ENCODE results near the gene NMB. TPM values are rescaled to one million over a fixed set of nuclear protein-coding genes. Genes with fewer than 3 reads are reported as not detected.
A peak's percentile ranks its signal among the peaks of the same experiment; 100 is the strongest.
"Not testable (repeated sequence)": the region's sequence is repeated elsewhere in the genome, so short reads cannot be mapped to it uniquely, and the experiment has no call there.

The NMB gene
- polyA plus RNA-seq: 5.1 TPM

- Mint-ChIP-seq H3K27ac (peak within 1 kb of the TSS; percentile 74 to 96 (median 87)), H3K36me3 (peaks cover 2% of the 10 kb centered on the region), H3K9me3 (no peaks in the 10 kb centered on the region), H3K4me3 (peak within 1 kb of the TSS; percentile 78 to 94 (median 92)), H3K27me3 (no peaks in the 10 kb centered on the region), H3K4me1 (peaks cover 12 to 27% (median 19%) of the 10 kb centered on the region in 3 donors)
Measured at GRCh38 chr15:84658080-84658787, at the start of gene NMB. TSS of gene NMB (minus strand) at chr15:84658199. CDS start at chr15:84658152, 47 bp downstream.

- Mint-ChIP-seq H3K27ac (no peak overlapping the region), H3K4me3 (no peak overlapping the region), H3K27me3 (no peaks in the 10 kb centered on the region)
Measured at GRCh38 chr15:84703808-84704207, 45.8 kb upstream of the NMB start.

GRCh38 chr15:84702961-84703482 lies 45.0 kb upstream of the NMB start:
- Mint-ChIP-seq H3K4me1 (peaks cover 33 to 48% (median 37%) of the 10 kb centered on the region in 3 donors), H3K27ac (peak overlapping the region in 1 of 3 donors; percentile 33), H3K27me3 (no peaks in the 10 kb centered on the region), H3K9me3 (no peaks in the 10 kb centered on the region), H3K4me3 (no peak overlapping the region), H3K36me3 (peaks cover 3% of the 10 kb centered on the region)

More at GRCh38 chr15:84703808-84704207, 45.8 kb upstream of the NMB start:
- H3K9me3 Mint-ChIP-seq: no peaks in the 10 kb centered on the region
- H3K36me3 Mint-ChIP-seq: peaks cover 5% of the 10 kb centered on the region
- peaks cover 30 to 47% (median 44%) of the 10 kb centered on the region in 3 donors for H3K4me1 Mint-ChIP-seq

- Mint-ChIP-seq H3K4me3 (peak overlapping the region in 1 of 4 donors; percentile 32), H3K36me3 (peaks cover 3% of the 10 kb centered on the region), H3K27ac (peak overlapping the region in 1 of 3 donors; percentile 40)
Measured at GRCh38 chr15:84699538-84700191, 41.7 kb upstream of the NMB start.

GRCh38 chr15:84697236-84697990 lies 39.4 kb upstream of the NMB start:
- no peaks in the 10 kb centered on the region for H3K9me3 Mint-ChIP-seq
- peaks cover 26 to 30% (median 28%) of the 10 kb centered on the region in 3 donors for H3K4me1 Mint-ChIP-seq
- H3K36me3 Mint-ChIP-seq: peaks cover 4% of the 10 kb centered on the region
- no peaks in the 10 kb centered on the region for H3K27me3 Mint-ChIP-seq
- peak overlapping the region in 1 of 3 donors; percentile 46 for H3K27ac Mint-ChIP-seq
- H3K4me3 Mint-ChIP-seq: peak overlapping the region in 1 of 4 donors; percentile 1

More at GRCh38 chr15:84699538-84700191, 41.7 kb upstream of the NMB start:
- Mint-ChIP-seq H3K27me3 (no peaks in the 10 kb centered on the region), H3K4me1 (peaks cover 39 to 47% (median 46%) of the 10 kb centered on the region in 3 donors), H3K9me3 (no peaks in the 10 kb centered on the region)

- H3K27ac Mint-ChIP-seq: no peak overlapping the region
- no peak overlapping the region for H3K4me3 Mint-ChIP-seq
- peaks cover 28 to 33% (median 29%) of the 10 kb centered on the region in 3 donors for H3K4me1 Mint-ChIP-seq
- peaks cover 4% of the 10 kb centered on the region for H3K36me3 Mint-ChIP-seq
- no peaks in the 10 kb centered on the region for H3K27me3 Mint-ChIP-seq
- H3K9me3 Mint-ChIP-seq: no peaks in the 10 kb centered on the region
Measured at GRCh38 chr15:84696757-84697156, 38.8 kb upstream of the NMB start.

GRCh38 chr15:84690342-84690741 lies 32.3 kb upstream of the NMB start:
- no peak overlapping the region for H3K4me3 Mint-ChIP-seq
- peaks cover 5 to 19% (median 15%) of the 10 kb centered on the region in 3 donors for H3K4me1 Mint-ChIP-seq

GRCh38 chr15:84689858-84690257 lies 31.9 kb upstream of the NMB start:
- no peak overlapping the region for H3K4me3 Mint-ChIP-seq
- H3K4me1 Mint-ChIP-seq: peaks cover 5 to 19% (median 15%) of the 10 kb centered on the region in 3 donors
- H3K36me3 Mint-ChIP-seq: peaks cover 13% of the 10 kb centered on the region
- H3K9me3 Mint-ChIP-seq: no peaks in the 10 kb centered on the region
- no peaks in the 10 kb centered on the region for H3K27me3 Mint-ChIP-seq
- H3K27ac Mint-ChIP-seq: no peak overlapping the region

More at GRCh38 chr15:84690342-84690741, 32.3 kb upstream of the NMB start:
- Mint-ChIP-seq H3K9me3 (no peaks in the 10 kb centered on the region), H3K27ac (no peak overlapping the region), H3K36me3 (peaks cover 11% of the 10 kb centered on the region), H3K27me3 (no peaks in the 10 kb centered on the region)

GRCh38 chr15:84686446-84686845 lies 28.4 kb upstream of the NMB start:
- Mint-ChIP-seq H3K36me3 (peaks cover 11% of the 10 kb centered on the region), H3K4me1 (peaks cover 0 to 19% (median 18%) of the 10 kb centered on the region in 3 donors), H3K4me3 (peak overlapping the region in 3 of 4 donors; percentile 39 to 96 (median 62)), H3K27ac (peak overlapping the region in 2 of 3 donors; percentile 80 to 83)
- H3K27me3 Mint-ChIP-seq, H3K9me3 Mint-ChIP-seq: not testable (repeated sequence)

- no peaks in the 10 kb centered on the region for H3K27me3 Mint-ChIP-seq
- H3K9me3 Mint-ChIP-seq: no peaks in the 10 kb centered on the region
- H3K36me3 Mint-ChIP-seq: peaks cover 8% of the 10 kb centered on the region
- no peak overlapping the region for H3K4me3 Mint-ChIP-seq
- peaks cover 0 to 16% (median 14%) of the 10 kb centered on the region in 3 donors for H3K4me1 Mint-ChIP-seq
- H3K27ac Mint-ChIP-seq: no peak overlapping the region
Measured at GRCh38 chr15:84685304-84685703, 27.3 kb upstream of the NMB start.

- Mint-ChIP-seq H3K27me3 (no peaks in the 10 kb centered on the region), H3K4me3 (no peak overlapping the region), H3K27ac (no peak overlapping the region), H3K36me3 (peaks cover 6% of the 10 kb centered on the region), H3K9me3 (no peaks in the 10 kb centered on the region), H3K4me1 (peaks cover 0 to 16% (median 13%) of the 10 kb centered on the region in 3 donors)
Measured at GRCh38 chr15:84684092-84684491, 26.1 kb upstream of the NMB start.

GRCh38 chr15:84681831-84682230 lies 23.8 kb upstream of the NMB start:
- no peaks in the 10 kb centered on the region for H3K27me3 Mint-ChIP-seq
- H3K36me3 Mint-ChIP-seq: peaks cover 3% of the 10 kb centered on the region
- peaks cover 0 to 15% (median 7%) of the 10 kb centered on the region in 3 donors for H3K4me1 Mint-ChIP-seq
- no peaks in the 10 kb centered on the region for H3K9me3 Mint-ChIP-seq
- no peak overlapping the region for H3K27ac Mint-ChIP-seq
- H3K4me3 Mint-ChIP-seq: no peak overlapping the region

- H3K36me3 Mint-ChIP-seq: peaks cover 17% of the 10 kb centered on the region
- no peak overlapping the region for H3K4me3 Mint-ChIP-seq
- H3K4me1 Mint-ChIP-seq: peaks cover 0 to 4% (median 2%) of the 10 kb centered on the region in 3 donors
- H3K27me3 Mint-ChIP-seq: no peaks in the 10 kb centered on the region
- no peaks in the 10 kb centered on the region for H3K9me3 Mint-ChIP-seq
- H3K27ac Mint-ChIP-seq: no peak overlapping the region
Measured at GRCh38 chr15:84671211-84671610, 13.2 kb upstream of the NMB start.

GRCh38 chr15:84669726-84670125 lies 11.7 kb upstream of the NMB start:
- no peaks in the 10 kb centered on the region for H3K27me3 Mint-ChIP-seq
- no peak overlapping the region for H3K4me3 Mint-ChIP-seq
- no peaks in the 10 kb centered on the region for H3K9me3 Mint-ChIP-seq
- peak overlapping the region in 1 of 3 donors; percentile 3 for H3K27ac Mint-ChIP-seq
- peaks cover 16% of the 10 kb centered on the region for H3K36me3 Mint-ChIP-seq
- no peaks in the 10 kb centered on the region for H3K4me1 Mint-ChIP-seq

Data from IgD-negative memory B cell (primary cell).